Subcutaneous preadipocyte (primary cell): ENCODE results near the gene POM121C. TPM values are rescaled to one million over a fixed set of nuclear protein-coding genes. Genes with fewer than 3 reads are reported as not detected.

ENCODE experiments used
- small RNA-seq: library from RNA; depleted of rRNA; stranded (forward); fragments of <200 nt; gene quantifications from one replicate; pipeline ENCODE3, GENCODE V24; 2012
- total RNA-seq: library from RNA; depleted of rRNA; stranded (reverse); fragments of >200 nt; gene quantifications from 2 replicates; pipeline ENCODE4 v1.2.3, GENCODE V29; 2012

POM121C gene
- total RNA-seq = 8.8 and 12.5 TPM in 2 replicates

GRCh38 chr7:75485979-75486643 lies at the start of gene POM121C:
Gene POM121C (minus strand): TSS chr7:75486299. CDS start chr7:75441496, 44,803 bp downstream.

GRCh38 chr7:75492020-75492419 lies 5.9 kb upstream of the POM121C start, which contains the start of gene SPDYE5:
Gene SPDYE5 (plus strand): TSS chr7:75492320. CDS start chr7:75494048, 1,728 bp downstream.

GRCh38 chr7:75395329-75395728 lies 90.8 kb downstream of the POM121C start, which contains the start of gene TRIM73:
Gene TRIM73 (plus strand): TSS chr7:75395629. CDS start chr7:75398934, 3,305 bp downstream.

Small RNAs within 50 kb of the gene (small RNA-seq; reads per million reads assigned to genes)
- gene AC211429.1 = not detected
- gene RF00019 = not detected

Other genes starting within 250 kb of the POM121C start
- 0.20 and 1.5 TPM in 2 replicates for gene TRIM73, start 90.7 kb downstream of the POM121C start, total RNA-seq
- not detected in 2 replicates for gene SPDYE5, start 6.0 kb upstream of the POM121C start, total RNA-seq